ENCODE measurements around the gene CPLX3. TPM values are rescaled to one million over a fixed set of nuclear protein-coding genes. Genes with fewer than 3 reads are reported as not detected.

CPLX3 gene
- total and polyA plus RNA-seq, 10 of the 15 experiments (the other 5 are each of a cell fraction or from before 2014, with no cell fraction given) = 0.02 to 0.04 TPM; not detected in 8

GRCh38 chr15:74832826-74833225 lies 6.4 kb downstream of the CPLX3 start:
- Histone ChIP-seq H3K79me2 (ENCODE audit: control insufficient read depth, insufficient read depth, low read length) (no peaks in the 10 kb centered on the region), H2AFZ (ENCODE audit: control insufficient read depth, low read depth, low read length) (no peak overlapping the region), H4K20me1 (ENCODE audit: control insufficient read depth, insufficient read depth) (no peaks in the 10 kb centered on the region), H3K27ac (ENCODE audit: control insufficient read depth, insufficient read depth) (no peak overlapping the region), H3K9me3 (replicated peaks; ENCODE audit: control insufficient read depth, insufficient read depth, low read length) (no peaks in the 10 kb centered on the region), H3K4me3 (no peak overlapping the region), H3K9ac (ENCODE audit: control insufficient read depth, insufficient read depth, low read length) (no peak overlapping the region), H3K4me2 (ENCODE audit: control insufficient read depth, insufficient read depth) (no peak overlapping the region), H3K27me3 (replicated peaks in 1 of 2; ENCODE audit: control insufficient read depth in 2 of 2, insufficient read depth in 2 of 2, low read length in 1 of 2) (peaks cover 0 to 3% of the 10 kb centered on the region in 2 experiments; a peak in 1 of 4 replicates), H3K36me3 (ENCODE audit: control insufficient read depth in 2 of 2, insufficient read depth in 2 of 2, low read length in 1 of 2) (no peaks in the 10 kb centered on the region), H3K4me1 (ENCODE audit: control insufficient read depth, insufficient read depth, low read length) (no peaks in the 10 kb centered on the region)
- ChIA-PET CTCF (interaction anchor here (0.6 to 2.1 kb wide), 4 partner anchors 21 to 68 kb away, joined by 3 to 17 read pairs (median 10); no protein-coding TSS in a partner anchor), RAD21 (ENCODE audit: unreplicated experiment) (interaction anchor here (0.8 to 1.5 kb wide), 3 partner anchors 55 to 69 kb away, joined by 3 to 5 read pairs (median 5); no protein-coding TSS in a partner anchor), POLR2A (interaction anchor here (1.1 kb wide), 1 partner anchor 40 kb away, joined by 4 read pairs; no protein-coding TSS in a partner anchor), SMC1A (ENCODE audit: uncharacterized antibody, unreplicated experiment) (interaction anchor here (0.5 to 2.6 kb wide), 4 partner anchors 23 to 68 kb away, joined by 3 to 12 read pairs (median 4); no protein-coding TSS in a partner anchor)
- no peak for TF ChIP-seq MYB (IDR thresholded peaks at IDR 0.05; ENCODE audit: borderline replicate concordance, low read depth, low read length)
- no peak for TF ChIP-seq NR2C1 (IDR thresholded peaks at IDR 0.05)
- TF ChIP-seq PAX5 (IDR thresholded peaks at IDR 0.05; ENCODE audit: borderline replicate concordance, low read depth, low read length) = no peak
- TF ChIP-seq CUX1 (IDR thresholded peaks at IDR 0.05; ENCODE audit: insufficient replicate concordance, low read depth, low read length) = no peak
- TF ChIP-seq RFX5 (IDR thresholded peaks at IDR 0.05; ENCODE audit: low read depth, low read length) = no peak
- in situ Hi-C loops (cut with MboI) (no loop called here), intact Hi-C loops (cut with micrococcal nuclease; ENCODE audit: unreplicated experiment) (no loop called here)
- FAIRE-seq = no peak
- WGBS (ENCODE audit: insufficient coverage, insufficient replicate concordance, low lambda C conversion rate, missing lambda C conversion rate) = 50% methylated on average over 4 of the region's 4 CpGs
- no TSS peak for BruUV-seq (replicated peaks)
- DNase-seq (ENCODE audit: low read depth, low spot score) = no peak
- no peak for ATAC-seq

Data from GM12878 (cell line).